A549 (cell line): ENCODE results near the gene PLEKHD1. TPM values are rescaled to one million over a fixed set of nuclear protein-coding genes. Genes with fewer than 3 reads are reported as not detected.

ENCODE experiments used
- ATAC-seq, 2 experiments: fragments of 200-7000 bp in 1 of 2; fragments of >200 bp in 1 of 2; cut with Nextera tagmentation in 1 of 2; cut with Tn5 transposase in 1 of 2; 3 replicates each; pipeline versions ENCODE4 v1.8.0 to v1.9.1; 2018 to 2020; ENCODE audit warnings: mild to moderate bottlenecking in 1 of 2, moderate library complexity in 1 of 2
- CTCF ChIA-PET: fragments of 300-600 bp; sonication (Branson Sonifier 250); formaldehyde crosslinking; extraction: SDS; loops from one replicate; lab custom pipeline; 2021; ENCODE audit warnings: antibody characterized with exemption, inconsistent platforms; lab: Yijun Ruan, JAX
- POLR2A ChIA-PET: fragments of 350-600 bp; formaldehyde crosslinking; extraction: SDS; loops from one replicate; lab custom pipeline; 2021; ENCODE audit warnings: antibody characterized with exemption, inconsistent platforms; lab: Yijun Ruan, JAX
- DNase-seq, 2 experiments: peaks; one replicate each; pipeline versions ENCODE4 v3.0.0 to v3.0.0-alpha.2; 2011 to 2016; ENCODE audit warnings: low read depth in 1 of 2, low spot score in 1 of 2
- FAIRE-seq: peaks from 2 replicates; lab custom pipeline; 2011; peaks lifted over from hg19 to GRCh38; lab: Jason Lieb, UNC
- H3K27ac ChIP-seq, 2 experiments: fragments of >200 bp; sonication (Bioruptor Twin); formaldehyde crosslinking; 3 replicates each; pipeline ENCODE4 v1.5.1; 2016 to 2017
- H3K4me1 ChIP-seq: fragments of >200 bp; sonication (Bioruptor Twin); formaldehyde crosslinking; 3 replicates; pipeline ENCODE4 v1.6.1; 2016
- H3K4me2 ChIP-seq: fragments of >200 bp; sonication (Bioruptor Twin); formaldehyde crosslinking; 3 replicates; pipeline ENCODE4 v1.6.1; 2016
- H3K4me3 ChIP-seq: fragments of >200 bp; sonication (Bioruptor Twin); formaldehyde crosslinking; 3 replicates; pipeline ENCODE4 v1.5.1; 2016
- H3K9me3 ChIP-seq: fragments of >200 bp; sonication (Bioruptor Twin); formaldehyde crosslinking; 3 replicates; pipeline ENCODE4 v1.6.1; 2016
- BHLHE40 ChIP-seq: IDR thresholded peaks from 2 replicates; pipeline ENCODE4 v1.6.1; 2012; ENCODE audit warnings: low read depth, low read length, inconsistent platforms
- CHD2 ChIP-seq: fragments of 150-350 bp; IDR thresholded peaks from 2 replicates; pipeline ENCODE4 v1.6.1; 2014; ENCODE audit warnings: low read length; ENCODE audit not compliant: partially characterized antibody
- E2F6 ChIP-seq: IDR thresholded peaks from 2 replicates; pipeline ENCODE4 v1.6.1; 2012; ENCODE audit warnings: low read depth, borderline replicate concordance
- EHMT2 ChIP-seq: fragments of 200-600 bp; sonication (generic); IDR thresholded peaks from 2 replicates; pipeline ENCODE4 v1.6.1; 2016; ENCODE audit warnings: antibody characterized with exemption, low read depth, mild to moderate bottlenecking, moderate library complexity
- EP300 ChIP-seq, 2 experiments: fragments of >200 bp; sonication (Bioruptor Twin); formaldehyde crosslinking; IDR thresholded peaks; 2 replicates in 1 of 2; 3 replicates in 1 of 2; pipeline ENCODE4 v1.6.1; 2016 to 2017
- HDAC2 ChIP-seq: fragments of 200-600 bp; sonication (generic); IDR thresholded peaks from 2 replicates; pipeline ENCODE4 v1.6.1; 2016
- MAX ChIP-seq: IDR thresholded peaks from 2 replicates; pipeline ENCODE4 v1.6.1; 2012
- MYC ChIP-seq: IDR thresholded peaks from 2 replicates; pipeline ENCODE4 v1.6.1; 2012; ENCODE audit warnings: mild to moderate bottlenecking, inconsistent platforms, low read length, improper control_type of control experiment, borderline replicate concordance
- REST ChIP-seq: fragments of 200-600 bp; sonication (generic); IDR thresholded peaks from 2 replicates; pipeline ENCODE4 v1.6.1; 2016; ENCODE audit warnings: antibody characterized with exemption, mild to moderate bottlenecking, moderate library complexity
- RNF2 ChIP-seq: fragments of 200-600 bp; sonication (generic); IDR thresholded peaks from 2 replicates; pipeline ENCODE4 v1.6.1; 2016; ENCODE audit warnings: low read depth, mild to moderate bottlenecking, antibody characterized with exemption, moderate library complexity, borderline replicate concordance
- TP53 ChIP-seq: fragments of 250-450 bp; sonication (Bioruptor Pico); IDR thresholded peaks from 2 replicates; pipeline ENCODE4 v1.5.0; 2021; ENCODE audit warnings: mild to moderate bottlenecking, moderate library complexity
- ZC3H11A ChIP-seq: fragments of 450-650 bp; IDR thresholded peaks from 2 replicates; pipeline ENCODE4 v1.6.1; 2014; ENCODE audit warnings: antibody characterized with exemption, mild to moderate bottlenecking
- WGBS: methylation state at CpG from one replicate; pipeline ENCODE4 v1.1.6; 2017; ENCODE audit errors: missing lambda C conversion rate; 5-methylcytosine and 5-hydroxymethylcytosine counted together
- polyA plus RNA-seq, 4 experiments: library from polyadenylated mRNA; depleted of rRNA in 3 of 4; stranded (reverse); fragments of >200 nt; fragmentation: RNase III in 1 of 4; extraction: RNeasy Plus Mini Kit Qiagen cat#74134 plus additional on column Dnase treatment in 1 of 4; gene quantifications; 2 replicates in 3 of 4; 3 replicates in 1 of 4; pipeline ENCODE4 v1.2.3, GENCODE V29; 2011 to 2017
- TF ChIP-seq, protein P1 (sequence below): fragments of 450-650 bp; IDR thresholded peaks from 2 replicates; pipeline ENCODE4 v1.6.1; 2014; ENCODE audit warnings: antibody characterized with exemption

The PLEKHD1 gene
- polyA plus RNA-seq, 2 of the 4 experiments (the other 2 are of a cell fraction): 0.01 to 0.04 TPM

DNA sequence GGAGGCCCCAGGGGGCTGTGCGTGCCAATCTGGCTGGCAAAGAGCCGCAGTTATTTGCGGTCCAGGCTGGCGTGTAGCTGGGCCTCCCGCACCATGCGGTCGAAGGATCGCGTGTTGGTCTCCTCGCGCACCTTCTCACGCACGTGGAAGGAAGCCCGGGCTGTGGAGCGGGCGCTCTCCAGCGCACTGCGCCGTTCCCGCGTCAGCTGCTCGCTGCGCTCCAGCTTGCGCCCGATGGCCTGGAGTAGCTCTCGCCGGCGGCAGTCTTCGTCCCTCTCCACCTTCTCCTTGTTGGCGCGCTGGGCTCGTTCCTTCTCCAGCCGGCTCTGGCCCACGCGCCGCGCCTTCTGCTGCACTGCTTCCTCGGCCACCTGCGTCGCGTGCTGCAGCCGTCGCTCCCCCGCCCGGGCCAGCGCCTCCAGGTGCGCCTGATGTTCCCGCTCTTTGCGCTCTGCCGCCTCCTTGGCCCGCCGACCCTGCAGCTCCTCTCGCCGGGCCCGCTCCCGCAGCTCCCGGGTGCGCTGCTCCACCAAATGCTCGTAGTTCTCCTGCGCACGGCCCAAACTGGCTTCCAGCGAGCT, 87.0 kb downstream of the PLEKHD1 start:
- peak in 1 of 2 experiments; percentile 50 for DNase-seq
- no peak overlapping the region for H3K27ac ChIP-seq
- H3K9me3 ChIP-seq: no peaks in the 10 kb centered on the region
- ATAC-seq: peak; percentile 9 to 13; a peak in 3 of 6 replicates
- ChIA-PET POLR2A (no interaction called here), CTCF (interaction anchor here (1.2 to 8.4 kb wide), 12 partner anchors 8 to 329 kb away, joined by 3 to 169 read pairs (median 10); no protein-coding TSS in a partner anchor)
- H3K4me2 ChIP-seq: peak overlapping the region; percentile 81
- FAIRE-seq: no peak
- WGBS: 14% methylated on average over 56 of the region's 62 CpGs
- TF ChIP-seq HDAC2 (peak; percentile 91; the same call in 1 of the 2 replicates), TP53 (no peak), MAX (peak; percentile 12; the same call in 1 of the 2 replicates), CHD2 (no peak)
- peak overlapping the region; percentile 45 for H3K4me3 ChIP-seq
- H3K4me1 ChIP-seq: peaks cover 25% of the 10 kb centered on the region; the same call in 2 of the 3 replicates

DNA sequence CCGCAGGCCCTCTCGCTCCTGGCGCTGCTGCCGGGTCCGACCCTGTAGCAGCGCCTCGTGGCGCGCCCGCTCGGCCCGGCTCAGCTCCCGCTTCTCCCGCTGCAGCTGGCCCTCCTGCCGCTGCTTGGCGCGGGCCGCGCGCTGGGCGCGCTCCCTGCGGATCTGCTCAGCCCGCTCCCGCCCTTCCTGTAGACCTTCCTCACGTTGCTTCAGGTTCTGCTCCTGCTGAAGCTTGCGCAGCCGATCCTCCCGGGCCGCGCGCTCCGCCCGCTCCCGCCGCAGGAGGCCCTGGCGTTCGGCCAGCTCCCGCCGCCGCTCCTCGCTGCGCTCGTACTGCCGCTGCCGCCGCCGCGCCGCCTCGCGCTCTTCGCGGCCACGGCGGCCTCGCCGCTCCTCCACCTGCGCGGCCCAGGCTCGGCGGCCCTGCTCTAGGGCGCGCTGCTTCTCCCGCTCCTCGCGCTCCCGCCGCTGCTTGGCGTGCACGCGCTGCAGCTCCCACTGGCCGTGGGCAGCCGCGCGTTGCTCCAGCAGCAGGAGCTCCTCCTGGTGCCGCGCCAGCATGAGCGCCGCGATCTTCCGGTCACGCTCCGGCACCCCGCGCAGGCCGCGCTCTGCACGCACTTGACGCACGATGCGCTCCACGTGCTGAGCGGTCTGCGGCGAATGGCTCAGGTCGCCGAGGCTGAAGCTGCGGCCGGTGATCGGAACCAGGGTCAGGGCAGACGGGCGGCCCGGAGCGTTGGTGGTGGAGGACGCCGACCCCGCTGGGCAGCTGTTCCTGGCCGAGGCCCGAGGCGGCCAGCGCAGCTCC, 87.7 kb downstream of the PLEKHD1 start:
- ATAC-seq (peak; percentile 21 to 31; a peak in 5 of 6 replicates), DNase-seq (peak in 1 of 2 experiments; percentile 20), FAIRE-seq (no peak)
- H3K4me1 ChIP-seq: peaks cover 25% of the 10 kb centered on the region; the same call in 2 of the 3 replicates
- no peak overlapping the region for H3K27ac ChIP-seq
- peak overlapping the region; percentile 45 for H3K4me3 ChIP-seq
- no peaks in the 10 kb centered on the region for H3K9me3 ChIP-seq
- ChIA-PET POLR2A (no interaction called here), CTCF (interaction anchor here (0.7 to 8.4 kb wide), 19 partner anchors 7 to 709 kb away, joined by 3 to 169 read pairs (median 7); no protein-coding TSS in a partner anchor)
- WGBS: 32% methylated on average over 46 of the region's 112 CpGs
- peak; percentile 4; the same call in 1 of the 2 replicates for TF ChIP-seq MAX
- TF ChIP-seq EHMT2: no peak
- TF ChIP-seq, protein P1, sequence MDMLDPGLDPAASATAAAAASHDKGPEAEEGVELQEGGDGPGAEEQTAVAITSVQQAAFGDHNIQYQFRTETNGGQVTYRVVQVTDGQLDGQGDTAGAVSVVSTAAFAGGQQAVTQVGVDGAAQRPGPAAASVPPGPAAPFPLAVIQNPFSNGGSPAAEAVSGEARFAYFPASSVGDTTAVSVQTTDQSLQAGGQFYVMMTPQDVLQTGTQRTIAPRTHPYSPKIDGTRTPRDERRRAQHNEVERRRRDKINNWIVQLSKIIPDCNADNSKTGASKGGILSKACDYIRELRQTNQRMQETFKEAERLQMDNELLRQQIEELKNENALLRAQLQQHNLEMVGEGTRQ: no peak
- no peak for TF ChIP-seq BHLHE40
- peak overlapping the region; percentile 81 for H3K4me2 ChIP-seq

DNA sequence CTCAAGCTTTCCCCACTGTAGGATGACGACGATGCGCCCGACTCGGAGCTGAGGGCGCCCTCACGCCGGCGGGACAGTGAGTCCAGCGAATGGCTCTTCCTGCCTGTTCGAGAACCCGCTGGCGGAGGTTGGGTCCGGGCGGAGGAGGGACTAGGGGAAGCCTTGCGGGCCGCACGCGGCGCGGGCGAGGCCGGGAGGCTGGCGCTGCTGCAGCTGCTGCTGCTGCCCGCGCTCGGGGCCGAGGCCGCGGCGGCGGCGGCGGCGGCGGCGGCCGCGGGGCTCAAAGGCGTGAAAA, 88.3 kb downstream of the PLEKHD1 start:
- Histone ChIP-seq H3K4me1 (peaks cover 25% of the 10 kb centered on the region; the same call in 2 of the 3 replicates), H3K4me2 (peak overlapping the region; percentile 81), H3K4me3 (peak overlapping the region; percentile 45), H3K9me3 (no peaks in the 10 kb centered on the region), H3K27ac (no peak overlapping the region)
- CTCF ChIA-PET: interaction anchor here (0.7 to 8.4 kb wide), 16 partner anchors 10 to 709 kb away, joined by 3 to 169 read pairs (median 7); no protein-coding TSS in a partner anchor
- POLR2A ChIA-PET: no interaction called here
- FAIRE-seq: no peak
- DNase-seq: peak in 1 of 2 experiments; percentile 23
- WGBS: 4% methylated on average over 5 of the region's 40 CpGs
- no peak for TF ChIP-seq E2F6
- TF ChIP-seq RNF2: no peak
- TF ChIP-seq ZC3H11A: no peak
- no peak for TF ChIP-seq REST
- no peak for TF ChIP-seq EP300 (IDR thresholded peaks at IDR 0.05)
- TF ChIP-seq MYC: no peak
- no peak; a peak in 1 of 6 replicates for ATAC-seq
